ENCODE measurements around the gene ANTKMT. TPM values are rescaled to one million over a fixed set of nuclear protein-coding genes. Genes with fewer than 3 reads are reported as not detected.

Gene ANTKMT, protein sequence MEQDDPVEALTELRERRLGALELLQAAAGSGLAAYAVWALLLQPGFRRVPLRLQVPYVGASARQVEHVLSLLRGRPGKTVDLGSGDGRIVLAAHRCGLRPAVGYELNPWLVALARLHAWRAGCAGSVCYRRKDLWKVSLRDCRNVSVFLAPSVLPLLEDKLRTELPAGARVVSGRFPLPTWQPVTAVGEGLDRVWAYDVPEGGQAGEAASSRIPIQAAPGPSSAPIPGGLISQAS
- 42.4 and 61.9 TPM in 2 replicates for total RNA-seq

DNA sequence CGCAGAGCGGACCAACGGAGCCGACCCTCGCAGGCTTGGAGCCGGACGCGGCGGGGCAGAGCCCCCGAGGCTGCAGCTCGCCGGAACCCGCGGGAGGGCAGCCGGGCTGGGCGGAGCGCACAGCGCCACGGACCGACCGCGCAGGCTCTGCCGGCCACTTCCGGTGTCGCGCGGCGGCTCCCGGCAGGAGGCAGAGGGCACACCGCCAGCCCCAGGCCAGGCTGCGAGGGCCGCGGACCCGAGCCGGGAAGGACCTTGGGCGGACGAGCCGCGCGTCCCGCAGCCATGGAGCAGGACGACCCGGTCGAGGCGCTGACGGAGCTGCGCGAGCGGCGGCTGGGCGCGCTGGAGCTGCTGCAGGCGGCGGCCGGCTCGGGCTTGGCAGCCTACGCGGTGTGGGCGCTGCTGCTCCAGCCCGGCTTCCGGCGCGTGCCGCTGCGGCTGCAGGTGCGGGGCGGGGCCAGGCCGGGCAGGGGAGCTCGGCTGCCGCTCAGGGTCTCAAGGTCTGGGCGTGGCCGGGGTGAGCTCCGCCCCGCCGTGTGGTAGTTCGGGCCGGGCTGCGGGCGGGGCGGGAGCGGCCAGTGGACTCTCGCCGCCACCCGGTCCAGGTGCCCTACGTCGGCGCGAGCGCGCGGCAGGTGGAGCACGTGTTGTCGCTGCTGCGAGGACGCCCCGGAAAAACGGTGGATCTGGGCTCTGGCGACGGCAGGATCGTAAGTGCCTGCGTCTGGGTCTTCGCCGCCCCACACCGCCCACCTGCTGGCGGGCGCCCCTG, at the start of gene ANTKMT:
ANTKMT (plus strand) TSS at position 157 of the 775 bp plus-strand sequence; CDS start at position 286, 129 bp downstream.
- DNase-seq (ENCODE audit: low read depth) = no peak

DNA sequence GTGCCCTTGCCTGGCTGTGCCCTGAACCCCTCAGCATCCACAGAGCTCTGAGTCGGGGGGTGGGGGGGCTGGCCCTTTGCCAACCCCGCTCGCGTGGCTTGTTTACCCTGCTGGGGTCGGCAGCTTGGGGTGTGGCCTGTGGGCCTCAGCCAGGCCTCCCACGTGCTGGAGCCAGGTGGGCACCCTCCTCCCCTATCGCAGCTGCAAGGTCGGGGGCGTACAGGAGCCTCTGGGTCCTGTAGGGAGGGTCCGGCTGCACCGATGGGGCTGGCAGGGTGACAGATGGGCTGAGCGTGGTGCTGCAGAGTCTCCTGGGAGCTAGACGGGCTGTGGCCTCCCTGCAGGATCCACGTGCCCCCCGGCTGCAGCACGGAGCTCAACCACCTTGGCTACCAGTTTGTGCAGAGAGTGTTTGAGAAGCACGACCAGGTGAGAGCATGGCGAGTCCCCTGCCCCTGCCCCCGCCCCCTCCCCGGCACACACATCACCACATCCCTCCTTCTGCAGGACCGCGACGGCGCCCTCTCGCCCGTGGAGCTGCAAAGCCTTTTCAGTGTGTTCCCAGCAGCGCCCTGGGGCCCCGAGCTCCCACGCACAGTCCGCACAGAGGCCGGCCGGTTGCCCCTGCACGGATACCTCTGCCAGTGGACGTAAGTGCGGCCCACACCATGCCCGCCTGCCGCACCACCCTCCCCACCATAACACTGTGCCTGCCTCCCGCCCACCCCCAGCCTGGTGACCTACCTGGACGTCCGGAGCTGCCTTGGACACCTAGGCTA, 49.4 kb upstream of the ANTKMT start:
- Histone ChIP-seq H3K4me3 (ENCODE audit: low read depth, low read length) (no peak overlapping the region), H3K27me3 (ENCODE audit: control insufficient read depth, insufficient read depth, low read length) (peaks cover 9% of the 10 kb centered on the region), H3K36me3 (ENCODE audit: control insufficient read depth, insufficient read depth, low read length) (no peaks in the 10 kb centered on the region)
- TF ChIP-seq, protein P1, sequence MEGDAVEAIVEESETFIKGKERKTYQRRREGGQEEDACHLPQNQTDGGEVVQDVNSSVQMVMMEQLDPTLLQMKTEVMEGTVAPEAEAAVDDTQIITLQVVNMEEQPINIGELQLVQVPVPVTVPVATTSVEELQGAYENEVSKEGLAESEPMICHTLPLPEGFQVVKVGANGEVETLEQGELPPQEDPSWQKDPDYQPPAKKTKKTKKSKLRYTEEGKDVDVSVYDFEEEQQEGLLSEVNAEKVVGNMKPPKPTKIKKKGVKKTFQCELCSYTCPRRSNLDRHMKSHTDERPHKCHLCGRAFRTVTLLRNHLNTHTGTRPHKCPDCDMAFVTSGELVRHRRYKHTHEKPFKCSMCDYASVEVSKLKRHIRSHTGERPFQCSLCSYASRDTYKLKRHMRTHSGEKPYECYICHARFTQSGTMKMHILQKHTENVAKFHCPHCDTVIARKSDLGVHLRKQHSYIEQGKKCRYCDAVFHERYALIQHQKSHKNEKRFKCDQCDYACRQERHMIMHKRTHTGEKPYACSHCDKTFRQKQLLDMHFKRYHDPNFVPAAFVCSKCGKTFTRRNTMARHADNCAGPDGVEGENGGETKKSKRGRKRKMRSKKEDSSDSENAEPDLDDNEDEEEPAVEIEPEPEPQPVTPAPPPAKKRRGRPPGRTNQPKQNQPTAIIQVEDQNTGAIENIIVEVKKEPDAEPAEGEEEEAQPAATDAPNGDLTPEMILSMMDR (IDR thresholded peaks at IDR 0.05; ENCODE audit: insufficient read depth, low read length, poor library complexity, severe bottlenecking) = no peak
- DNase-seq (ENCODE audit: low read depth) = no peak

More for the DNA sequence above, at the start of gene ANTKMT:
- TF ChIP-seq, protein P1 (IDR thresholded peaks at IDR 0.05; ENCODE audit: insufficient read depth, low read length, poor library complexity, severe bottlenecking) = no peak
- no peaks in the 10 kb centered on the region for H3K27me3 ChIP-seq (ENCODE audit: control insufficient read depth, insufficient read depth, low read length)
- H3K4me3 ChIP-seq (ENCODE audit: low read depth, low read length) = peak within 1 kb of the TSS; percentile 80
- no peaks in the 10 kb centered on the region for H3K36me3 ChIP-seq (ENCODE audit: control insufficient read depth, insufficient read depth, low read length)

DNA sequence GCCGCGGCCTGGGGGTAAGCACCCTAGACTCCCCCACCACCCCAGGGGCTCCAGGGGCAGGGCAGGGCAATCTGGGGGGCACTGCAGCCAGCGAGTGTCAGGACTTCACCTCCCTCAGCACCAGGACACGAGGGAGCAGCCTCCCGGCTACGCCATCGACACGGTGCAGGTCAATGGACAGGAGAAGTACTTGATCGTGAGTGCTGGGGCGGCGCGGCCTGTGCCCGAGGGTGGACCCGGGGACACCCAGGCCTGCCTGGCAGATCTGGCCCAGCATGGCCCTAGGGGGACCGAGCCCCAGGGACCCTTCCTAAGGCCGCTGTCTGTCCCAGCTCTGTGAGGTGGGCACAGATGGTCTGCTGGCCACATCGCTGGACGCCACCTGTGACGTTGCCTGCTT, 48.6 kb upstream of the ANTKMT start:
- peaks cover 15% of the 10 kb centered on the region for H3K27me3 ChIP-seq (ENCODE audit: control insufficient read depth, insufficient read depth, low read length)
- H3K36me3 ChIP-seq (ENCODE audit: control insufficient read depth, insufficient read depth, low read length) = no peaks in the 10 kb centered on the region
- DNase-seq (ENCODE audit: low read depth) = no peak
- H3K4me3 ChIP-seq (ENCODE audit: low read depth, low read length) = no peak overlapping the region
- TF ChIP-seq, protein P1 (IDR thresholded peaks at IDR 0.05; ENCODE audit: insufficient read depth, low read length, poor library complexity, severe bottlenecking) = no peak

DNA sequence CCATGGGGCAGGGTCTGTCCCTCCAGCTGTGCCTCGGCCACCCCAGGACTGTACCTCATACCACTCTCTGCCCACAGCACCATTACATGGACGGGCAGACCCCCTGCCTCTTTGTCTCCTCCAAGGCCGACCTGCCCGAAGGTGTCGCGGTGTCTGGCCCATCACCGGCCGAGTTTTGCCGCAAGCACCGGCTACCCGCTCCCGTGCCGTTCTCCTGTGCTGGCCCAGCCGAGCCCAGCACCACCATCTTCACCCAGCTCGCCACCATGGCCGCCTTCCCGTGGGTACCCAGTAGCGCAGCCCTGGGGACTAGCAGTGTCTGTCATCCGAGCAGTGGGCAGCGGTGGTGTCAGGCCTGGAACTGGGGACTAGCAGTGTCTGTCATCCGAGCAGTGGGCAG, 48.1 kb upstream of the ANTKMT start:
- TF ChIP-seq, protein P1 (IDR thresholded peaks at IDR 0.05; ENCODE audit: insufficient read depth, low read length, poor library complexity, severe bottlenecking) = no peak
- no peak for DNase-seq (ENCODE audit: low read depth)
- H3K27me3 ChIP-seq (ENCODE audit: control insufficient read depth, insufficient read depth, low read length) = peaks cover 20% of the 10 kb centered on the region
- no peak overlapping the region for H3K4me3 ChIP-seq (ENCODE audit: low read depth, low read length)
- no peaks in the 10 kb centered on the region for H3K36me3 ChIP-seq (ENCODE audit: control insufficient read depth, insufficient read depth, low read length)

DNA sequence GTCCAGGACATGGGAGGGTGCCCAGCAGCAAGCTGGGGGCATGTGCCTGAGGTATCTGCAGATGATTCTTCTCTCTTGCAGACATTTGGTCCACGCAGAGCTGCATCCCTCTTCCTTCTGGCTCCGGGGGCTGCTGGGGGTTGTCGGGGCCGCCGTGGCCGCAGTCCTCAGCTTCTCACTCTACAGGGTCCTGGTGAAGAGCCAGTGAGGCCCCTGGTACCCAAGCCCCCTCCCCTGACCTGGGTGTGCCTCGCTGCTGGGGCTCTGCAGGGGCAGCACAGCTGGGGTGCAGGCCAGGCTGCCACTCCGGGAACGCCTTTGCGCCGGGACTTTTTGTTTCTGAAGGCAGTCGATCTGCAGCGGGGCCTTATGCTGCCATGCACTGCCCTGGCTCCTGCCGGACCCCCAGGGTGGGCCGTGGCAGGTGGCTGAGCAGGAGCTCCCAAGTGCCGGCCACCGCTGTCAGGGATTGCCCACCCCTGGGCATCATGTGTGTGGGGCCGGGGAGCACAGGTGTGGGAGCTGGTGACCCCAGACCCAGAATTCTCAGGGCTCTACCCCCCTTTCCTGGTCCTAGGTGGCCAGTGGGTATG, 47.5 kb upstream of the ANTKMT start:
- no peak overlapping the region for H3K4me3 ChIP-seq (ENCODE audit: low read depth, low read length)
- H3K27me3 ChIP-seq (ENCODE audit: control insufficient read depth, insufficient read depth, low read length) = peaks cover 21% of the 10 kb centered on the region
- no peak for DNase-seq (ENCODE audit: low read depth)
- H3K36me3 ChIP-seq (ENCODE audit: control insufficient read depth, insufficient read depth, low read length) = no peaks in the 10 kb centered on the region
- TF ChIP-seq, protein P1 (IDR thresholded peaks at IDR 0.05; ENCODE audit: insufficient read depth, low read length, poor library complexity, severe bottlenecking) = no peak
